Activated T-helper 17 cell treated with anti-CD3 and anti-CD28 coated beads, Interleukin-2, amount 50 U/mL, for 72 hours (primary cell): ENCODE measurements around the gene GLS2. TPM values are rescaled to one million over a fixed set of nuclear protein-coding genes. Genes with fewer than 3 reads are reported as not detected.
"Not testable (repeated sequence)": the region's sequence is repeated elsewhere in the genome, so short reads cannot be mapped to it uniquely, and the experiment has no call there.

Source experiments
- ATAC-seq: fragments of 150-1000 bp; cut with Tn5 transposase; replicated peaks from 2 replicates; pipeline ENCODE4 v1.10.0; 2021; ENCODE audit warnings: mild to moderate bottlenecking, moderate library complexity
- H3K27ac Mint-ChIP-seq: one replicate; pipeline ENCODE4 v1.8.0; 2022; ENCODE audit warnings: mixed read lengths
- H3K27me3 Mint-ChIP-seq: one replicate; pipeline ENCODE4 v1.8.0; 2022; ENCODE audit warnings: mixed read lengths
- H3K36me3 Mint-ChIP-seq: one replicate; pipeline ENCODE4 v1.8.0; 2022; ENCODE audit warnings: low read depth, mild to moderate bottlenecking, mixed read lengths
- H3K4me1 Mint-ChIP-seq: one replicate; pipeline ENCODE4 v1.8.0; 2022; ENCODE audit warnings: mixed read lengths
- H3K4me3 Mint-ChIP-seq: one replicate; pipeline ENCODE4 v1.8.0; 2022; ENCODE audit warnings: mild to moderate bottlenecking, mixed read lengths
- H3K9me3 Mint-ChIP-seq: one replicate; pipeline ENCODE4 v1.8.0; 2022; ENCODE audit warnings: mixed read lengths
- total RNA-seq, 2 donors: library from RNA; stranded (reverse); gene quantifications; one replicate each; pipeline ENCODE4 v1.2.3, GENCODE V29; 2022

GLS2 gene
- total RNA-seq, 2 donors from 2014 or later = 1.3 to 4.7 TPM

DNA sequence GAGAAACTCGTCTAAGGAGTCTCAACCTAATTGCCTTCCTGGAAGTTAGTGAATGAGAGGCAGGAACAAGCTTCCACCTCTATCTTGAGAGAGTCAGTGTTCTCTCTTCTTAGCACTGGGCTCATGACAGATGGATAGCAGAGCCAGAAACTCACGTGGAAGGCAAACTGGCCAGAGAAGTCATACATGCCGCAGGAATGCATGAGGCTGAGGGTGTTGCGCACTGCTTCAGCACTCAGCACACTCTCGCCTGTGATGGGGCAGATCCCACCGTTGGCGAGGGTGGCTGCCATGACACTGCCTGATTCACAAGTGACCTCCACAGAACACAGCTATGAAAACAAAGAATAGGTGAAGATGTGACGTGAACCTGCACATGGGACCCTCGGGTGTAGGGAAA lies 13.6 kb downstream of the GLS2 start:
- no peaks in the 10 kb centered on the region for H3K9me3 Mint-ChIP-seq
- H3K27ac Mint-ChIP-seq = no peak overlapping the region
- peaks cover 11% of the 10 kb centered on the region for H3K4me1 Mint-ChIP-seq
- H3K27me3 Mint-ChIP-seq = no peaks in the 10 kb centered on the region
- H3K4me3 Mint-ChIP-seq = no peak overlapping the region
- ATAC-seq = no peak
- H3K36me3 Mint-ChIP-seq = peaks cover 39% of the 10 kb centered on the region

DNA sequence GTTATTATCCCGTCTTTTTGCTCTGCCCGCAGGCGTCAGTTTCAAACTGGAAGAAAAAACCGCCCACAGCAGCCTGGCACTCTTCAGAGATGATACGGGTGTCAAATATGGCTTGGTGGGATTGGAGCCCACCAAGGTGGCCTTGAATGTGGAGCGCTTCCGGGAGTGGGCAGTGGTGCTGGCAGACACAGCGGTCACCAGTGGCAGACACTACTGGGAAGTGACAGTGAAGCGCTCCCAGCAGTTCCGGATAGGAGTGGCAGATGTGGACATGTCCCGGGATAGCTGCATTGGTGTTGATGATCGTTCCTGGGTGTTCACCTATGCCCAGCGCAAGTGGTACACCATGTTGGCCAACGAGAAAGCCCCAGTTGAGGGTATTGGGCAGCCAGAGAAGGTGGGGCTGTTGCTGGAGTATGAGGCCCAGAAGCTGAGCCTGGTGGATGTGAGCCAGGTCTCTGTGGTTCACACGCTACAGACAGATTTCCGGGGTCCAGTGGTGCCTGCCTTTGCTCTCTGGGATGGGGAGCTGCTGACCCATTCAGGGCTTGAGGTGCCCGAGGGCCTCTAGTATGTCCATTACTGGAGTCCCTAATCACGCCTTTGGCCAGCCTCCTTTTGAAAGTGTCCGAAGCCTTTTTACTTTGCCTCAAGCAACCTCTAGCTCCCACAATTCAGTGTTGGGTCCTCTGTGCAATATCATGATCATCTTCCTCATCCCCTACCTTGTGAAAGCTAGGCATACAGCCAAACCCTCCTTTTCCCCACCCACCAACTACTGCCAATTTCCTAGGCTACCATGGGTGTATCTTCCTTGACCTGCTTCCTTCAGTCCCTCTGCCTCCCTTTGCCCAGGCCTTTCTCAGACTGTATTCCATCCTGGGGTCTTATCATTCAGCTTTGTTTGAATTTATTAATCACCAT lies 18.7 kb downstream of the GLS2 start:
- no peak for ATAC-seq
- Mint-ChIP-seq H3K4me3 (peak overlapping the region; percentile 97), H3K36me3 (peaks cover 44% of the 10 kb centered on the region), H3K4me1 (peaks cover 10% of the 10 kb centered on the region), H3K27ac (peak overlapping the region; percentile 98), H3K9me3 (no peaks in the 10 kb centered on the region), H3K27me3 (no peaks in the 10 kb centered on the region)

DNA sequence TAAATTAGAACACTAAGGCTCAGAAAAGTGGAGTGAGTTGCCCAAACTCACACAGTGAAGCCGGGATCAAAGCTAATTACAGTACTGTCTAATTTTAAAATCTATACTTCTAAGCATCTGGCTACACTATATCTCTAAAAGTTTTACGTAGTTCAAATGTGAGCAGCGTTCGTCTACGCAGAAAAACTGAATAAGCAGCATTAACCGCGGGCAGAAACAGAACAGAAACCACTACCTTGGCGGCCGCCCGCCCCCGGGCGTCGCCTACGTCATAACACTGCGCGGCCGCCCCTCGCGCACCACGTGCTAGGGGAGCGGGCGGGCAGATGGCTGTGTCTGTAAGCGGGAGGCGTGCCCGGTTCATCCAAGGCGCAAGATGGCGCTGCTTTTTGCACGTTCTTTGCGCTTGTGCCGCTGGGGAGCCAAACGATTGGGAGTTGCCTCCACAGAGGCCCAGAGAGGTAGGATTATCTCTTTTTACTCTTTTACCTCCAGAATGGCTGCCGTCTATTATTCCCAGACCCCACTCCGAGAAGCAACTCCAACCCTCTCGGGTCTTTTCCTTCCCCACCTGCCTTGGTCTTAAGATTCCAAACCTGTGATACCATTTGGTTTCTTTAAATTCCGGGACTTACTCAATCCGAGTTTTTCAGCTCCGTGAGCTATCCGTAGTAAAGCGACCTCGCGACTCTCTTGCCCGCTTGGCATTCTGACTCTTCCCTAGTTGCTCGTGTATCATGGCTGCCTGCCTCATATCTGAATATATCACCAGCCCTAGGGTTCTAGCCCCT lies 19.6 kb downstream of the GLS2 start, which contains the start of gene SPRYD4:
TSS of gene SPRYD4 (plus strand) at position 363 of the 791 bp plus-strand sequence. CDS start at position 377, 14 bp downstream.
- H3K27me3 Mint-ChIP-seq = no peaks in the 10 kb centered on the region
- H3K9me3 Mint-ChIP-seq = no peaks in the 10 kb centered on the region
- peak; percentile 98 for ATAC-seq
- H3K27ac Mint-ChIP-seq = peak within 1 kb of the TSS; percentile 98
- H3K4me1 Mint-ChIP-seq = peaks cover 15% of the 10 kb centered on the region
- H3K36me3 Mint-ChIP-seq = peaks cover 37% of the 10 kb centered on the region
- H3K4me3 Mint-ChIP-seq = peak within 1 kb of the TSS; percentile 97

DNA sequence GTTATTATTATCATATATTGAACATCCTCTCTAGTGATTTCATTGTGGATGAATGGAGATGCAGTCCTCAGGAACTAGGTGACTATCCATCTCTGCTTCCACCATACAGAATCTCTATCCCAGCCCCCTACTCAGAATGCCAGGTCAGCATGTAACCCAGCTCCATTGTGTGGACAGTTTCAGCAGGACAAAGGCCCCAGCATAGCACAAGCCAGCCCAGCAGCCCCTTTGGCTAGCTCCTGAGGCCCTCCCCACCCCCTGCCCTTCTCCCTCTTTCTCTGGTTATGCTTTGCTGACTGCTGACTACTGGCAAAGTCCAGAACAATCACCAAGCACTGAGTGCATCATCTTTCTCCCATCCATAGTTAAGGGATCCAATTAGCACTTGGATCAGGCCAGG lies 25.4 kb downstream of the GLS2 start:
- H3K27me3 Mint-ChIP-seq = no peaks in the 10 kb centered on the region
- no peak overlapping the region for H3K27ac Mint-ChIP-seq
- ATAC-seq = no peak
- H3K4me3 Mint-ChIP-seq = no peak overlapping the region
- no peaks in the 10 kb centered on the region for H3K9me3 Mint-ChIP-seq
- peaks cover 12% of the 10 kb centered on the region for H3K4me1 Mint-ChIP-seq
- H3K36me3 Mint-ChIP-seq = no peaks in the 10 kb centered on the region

DNA sequence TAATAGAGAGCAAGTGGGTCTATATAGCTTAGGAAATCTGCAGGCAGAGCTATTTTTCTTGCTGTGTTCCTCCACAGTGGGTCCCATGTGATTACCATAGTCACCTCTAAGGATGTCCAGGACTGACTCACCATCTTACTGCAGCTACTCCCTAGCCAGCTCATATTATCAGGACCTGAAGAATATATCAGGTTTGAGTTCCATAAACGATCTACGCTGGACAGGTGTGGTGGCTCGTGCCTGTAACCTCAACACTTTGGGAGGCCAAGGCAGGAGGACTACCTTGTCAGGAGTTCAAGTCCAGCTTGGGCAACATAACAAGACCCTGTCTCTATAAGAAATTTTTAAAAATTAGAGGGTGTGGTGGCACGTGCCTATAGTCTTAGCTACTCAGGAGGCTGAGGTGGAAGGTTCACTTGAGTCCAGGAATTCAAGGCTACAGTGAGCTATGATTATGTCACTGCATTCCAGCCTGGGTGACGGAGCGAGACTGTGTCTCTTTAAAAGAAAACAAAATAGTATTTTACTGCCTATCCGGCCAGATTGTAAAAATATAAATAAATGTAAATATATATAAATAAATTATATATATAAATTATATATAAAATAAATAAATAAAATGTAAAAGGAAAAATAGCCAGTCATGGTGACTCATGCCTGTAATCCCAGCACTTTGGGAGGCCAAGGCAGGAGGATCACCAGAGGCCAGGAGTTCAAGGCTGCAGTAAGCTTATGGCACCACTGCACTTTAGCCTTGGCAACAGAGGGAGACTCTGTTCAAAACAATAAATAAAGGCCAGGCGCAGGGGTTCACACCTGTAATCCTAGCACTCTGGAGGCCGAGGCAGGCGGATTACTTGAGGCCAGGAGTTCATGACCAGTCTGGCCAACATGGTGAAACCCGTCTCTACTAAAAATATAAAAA lies 26.5 kb downstream of the GLS2 start:
- peaks cover 12% of the 10 kb centered on the region for H3K4me1 Mint-ChIP-seq
- no peak overlapping the region for H3K4me3 Mint-ChIP-seq
- no peaks in the 10 kb centered on the region for H3K27me3 Mint-ChIP-seq
- no peaks in the 10 kb centered on the region for H3K36me3 Mint-ChIP-seq
- H3K27ac Mint-ChIP-seq = no peak overlapping the region
- ATAC-seq = no peak
- no peaks in the 10 kb centered on the region for H3K9me3 Mint-ChIP-seq

DNA sequence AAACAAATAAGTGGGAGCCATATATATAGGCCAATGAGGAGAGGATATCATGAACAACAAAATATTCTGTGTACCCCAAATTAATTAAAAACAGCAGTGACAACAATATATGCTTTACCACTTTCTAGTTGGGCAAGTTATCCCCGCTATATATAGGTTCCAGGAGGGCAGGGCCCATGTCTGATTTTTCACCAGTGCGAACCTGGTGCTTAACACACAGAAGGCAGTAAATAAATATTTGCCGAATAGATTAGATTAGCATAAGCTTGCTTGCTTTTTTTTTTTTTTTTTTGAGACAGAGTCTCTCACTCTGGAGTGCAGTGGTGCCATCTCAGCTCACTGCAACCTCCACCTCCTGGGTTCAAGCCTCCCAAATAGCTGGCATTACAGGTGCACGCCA lies 30.1 kb downstream of the GLS2 start:
- no peak for ATAC-seq
- Mint-ChIP-seq H3K4me3 (no peak overlapping the region), H3K27ac (no peak overlapping the region)

DNA sequence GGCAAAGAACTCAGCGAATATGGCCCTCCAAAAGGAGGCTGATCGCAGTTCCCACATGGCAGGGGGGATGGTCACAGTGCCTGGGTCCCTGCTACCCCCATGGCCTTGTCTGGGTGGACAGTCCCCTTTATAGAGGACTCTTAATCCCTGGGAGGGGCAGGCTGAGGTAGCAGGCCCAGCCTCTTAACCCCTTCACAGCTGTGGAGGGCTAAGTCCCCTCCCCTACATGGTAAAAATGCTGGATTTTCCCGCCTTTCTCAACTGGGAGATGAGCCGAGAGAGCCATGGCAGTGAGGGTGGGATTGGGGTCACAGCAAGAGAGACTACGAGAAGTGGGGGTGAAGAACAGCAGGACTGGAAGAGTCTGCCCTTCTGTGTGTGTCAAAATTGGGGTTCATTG lies 33.4 kb downstream of the GLS2 start, which contains the start of gene MIP:
TSS of gene MIP (minus strand) at position 101 of the 400 bp plus-strand sequence. CDS start at position 57, 44 bp downstream.
- H3K9me3 Mint-ChIP-seq = no peaks in the 10 kb centered on the region
- H3K36me3 Mint-ChIP-seq = no peaks in the 10 kb centered on the region
- H3K4me1 Mint-ChIP-seq = peaks cover 5% of the 10 kb centered on the region
- H3K4me3 Mint-ChIP-seq = no peak within 1 kb of the TSS
- H3K27me3 Mint-ChIP-seq = no peaks in the 10 kb centered on the region
- no peak within 1 kb of the TSS for H3K27ac Mint-ChIP-seq
- ATAC-seq = no peak

More for the DNA sequence above, 30.1 kb downstream of the GLS2 start:
- Mint-ChIP-seq H3K9me3 (no peaks in the 10 kb centered on the region), H3K27me3 (no peaks in the 10 kb centered on the region), H3K4me1 (no peaks in the 10 kb centered on the region), H3K36me3 (no peaks in the 10 kb centered on the region)

DNA sequence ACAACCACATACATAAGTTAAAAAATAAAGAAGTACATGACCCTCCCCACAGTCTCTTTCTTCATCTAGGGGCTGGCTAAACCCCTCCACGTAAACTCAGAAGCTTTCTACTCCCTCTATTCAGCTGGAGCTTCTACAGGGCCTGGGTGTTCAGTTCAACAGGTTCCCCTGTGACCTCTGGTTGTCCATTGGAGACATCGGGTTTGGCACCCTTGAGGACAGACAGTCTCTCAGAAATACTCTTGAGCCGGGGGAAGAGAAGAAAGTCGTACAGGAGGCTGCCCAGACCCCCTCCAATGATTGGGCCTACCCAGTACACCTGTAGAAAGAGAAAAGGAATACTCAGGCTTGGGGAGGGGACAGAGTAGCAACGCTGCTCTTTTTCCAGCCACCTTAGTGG lies 36.8 kb downstream of the GLS2 start:
- Mint-ChIP-seq H3K36me3 (no peaks in the 10 kb centered on the region), H3K4me1 (peaks cover 9% of the 10 kb centered on the region), H3K9me3 (no peaks in the 10 kb centered on the region), H3K27ac (peak overlapping the region; percentile 50), H3K4me3 (peak overlapping the region; percentile 92), H3K27me3 (no peaks in the 10 kb centered on the region)
- no peak for ATAC-seq

DNA sequence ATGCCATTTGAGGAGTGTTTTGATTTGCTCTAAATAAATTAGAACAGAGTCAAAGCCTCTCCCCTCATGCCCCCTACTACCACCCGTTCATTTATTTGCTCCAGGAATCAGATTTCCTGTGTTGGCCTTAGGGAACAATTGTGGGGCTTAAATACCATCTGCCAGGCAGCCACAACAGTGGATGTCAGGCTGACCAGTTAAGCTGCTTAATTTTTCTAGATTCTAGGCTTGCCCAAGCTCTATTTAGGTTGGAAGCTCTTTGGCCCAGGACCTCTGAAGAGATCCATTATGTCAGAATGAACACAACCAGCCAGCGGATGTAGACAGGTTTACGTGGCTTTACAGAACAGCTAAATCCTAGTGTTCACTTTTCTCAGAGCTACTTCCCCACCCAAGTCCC lies 37.7 kb downstream of the GLS2 start:
- peaks cover 9% of the 10 kb centered on the region for H3K4me1 Mint-ChIP-seq
- peak overlapping the region; percentile 95 for H3K27ac Mint-ChIP-seq
- ATAC-seq = no peak
- no peaks in the 10 kb centered on the region for H3K9me3 Mint-ChIP-seq
- H3K27me3 Mint-ChIP-seq = no peaks in the 10 kb centered on the region
- peak overlapping the region; percentile 92 for H3K4me3 Mint-ChIP-seq
- H3K36me3 Mint-ChIP-seq = no peaks in the 10 kb centered on the region

DNA sequence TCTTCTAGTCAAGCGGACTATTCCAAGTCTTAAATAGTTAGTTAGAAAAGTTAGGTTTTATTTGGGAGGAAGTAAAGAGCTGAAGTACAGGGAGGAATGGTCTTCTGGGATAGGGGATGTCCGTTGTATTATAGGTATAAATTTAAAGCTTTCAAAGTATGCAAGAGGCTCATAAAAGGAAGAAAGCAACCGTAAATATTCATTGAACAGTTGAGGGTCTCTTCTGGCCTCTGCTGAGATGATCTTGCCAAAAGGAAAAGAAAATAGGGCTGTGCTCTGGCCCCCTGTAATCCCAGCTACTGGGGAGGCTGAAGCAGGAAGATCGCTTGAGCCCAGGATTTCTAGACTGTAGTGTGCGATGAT lies 38.4 kb downstream of the GLS2 start:
- Mint-ChIP-seq H3K27ac (peak overlapping the region; percentile 95), H3K27me3 (no peaks in the 10 kb centered on the region), H3K4me3 (peak overlapping the region; percentile 92), H3K36me3 (no peaks in the 10 kb centered on the region), H3K9me3 (no peaks in the 10 kb centered on the region), H3K4me1 (peaks cover 12% of the 10 kb centered on the region)
- ATAC-seq = no peak

DNA sequence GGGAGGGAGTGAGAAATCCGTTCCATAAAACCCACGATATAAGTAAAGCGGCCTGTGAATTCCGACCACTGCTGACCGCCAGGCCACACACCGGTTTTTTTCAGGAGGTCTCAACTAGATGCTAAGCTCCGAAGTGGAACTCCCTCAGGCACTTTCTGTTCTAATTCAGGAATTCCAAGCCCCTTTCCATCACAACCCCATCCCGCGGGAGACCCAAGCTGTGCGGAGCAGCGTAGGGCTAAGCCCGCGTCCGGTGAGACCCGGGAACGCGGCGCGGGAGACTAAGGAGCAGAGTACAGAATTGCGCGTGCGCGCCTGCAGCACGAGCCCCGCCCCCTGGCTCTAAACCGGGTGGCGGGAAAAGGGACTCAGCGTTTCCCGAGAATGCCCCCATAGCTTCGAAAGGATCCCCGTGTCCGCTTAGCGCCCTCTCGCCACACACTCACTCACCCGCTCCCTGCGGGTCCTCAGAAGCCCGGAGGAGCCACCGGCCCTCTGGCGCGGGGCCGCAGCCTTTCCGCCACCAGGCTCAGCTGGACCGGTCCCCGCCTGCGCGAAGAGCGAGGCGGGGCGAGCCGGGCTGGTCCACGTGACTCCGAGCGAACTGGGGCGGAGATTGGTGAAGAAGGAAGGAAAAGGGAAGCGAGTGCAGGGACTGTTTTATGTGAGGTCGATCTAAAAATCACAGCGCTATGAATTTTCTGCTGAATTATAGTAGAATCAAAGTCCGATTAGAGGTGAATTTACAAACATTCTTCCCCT lies 38.9 kb downstream of the GLS2 start, which contains the start of gene TIMELESS:
TSS of gene TIMELESS (minus strand) at position 567 of the 762 bp plus-strand sequence. CDS start 15,256 bp downstream, outside the sequence.
- H3K36me3 Mint-ChIP-seq = no peaks in the 10 kb centered on the region
- peak within 1 kb of the TSS; percentile 92 for H3K4me3 Mint-ChIP-seq
- peak; percentile 98 for ATAC-seq

DNA sequence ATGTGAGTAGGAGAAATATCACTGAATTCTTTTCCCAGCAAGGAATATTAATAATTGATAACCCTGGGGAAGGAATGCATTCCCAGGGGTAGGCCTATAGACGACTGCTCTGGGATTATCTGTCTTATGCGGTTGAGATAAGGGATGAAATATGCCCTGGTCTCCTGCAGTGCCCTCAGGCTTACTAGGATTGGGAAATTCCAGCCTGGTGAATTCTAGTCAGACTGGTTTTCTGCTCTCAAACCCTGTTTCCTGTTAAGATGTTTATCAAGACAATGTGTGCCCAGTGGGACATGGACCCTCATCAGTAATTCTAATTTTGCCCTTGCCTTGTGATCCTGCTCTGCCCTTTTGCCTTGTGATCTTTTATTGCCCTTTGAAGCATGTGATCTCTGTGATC lies 44.8 kb downstream of the GLS2 start:
- H3K9me3 Mint-ChIP-seq, H3K36me3 Mint-ChIP-seq, ATAC-seq, H3K4me3 Mint-ChIP-seq, H3K27ac Mint-ChIP-seq, H3K27me3 Mint-ChIP-seq: not testable (repeated sequence)
- H3K4me1 Mint-ChIP-seq = peaks cover 12% of the 10 kb centered on the region

More for the DNA sequence above, 38.9 kb downstream of the GLS2 start, which contains the start of gene TIMELESS:
- Mint-ChIP-seq H3K27me3 (no peaks in the 10 kb centered on the region), H3K27ac (peak within 1 kb of the TSS; percentile 95), H3K9me3 (no peaks in the 10 kb centered on the region), H3K4me1 (peaks cover 16% of the 10 kb centered on the region)
